ENCODE data around the gene SYCN. TPM values are rescaled to one million over a fixed set of nuclear protein-coding genes. Genes with fewer than 3 reads are reported as not detected.

The SYCN gene
- total RNA-seq, 1 donor from 2014 or later = not detected

- peak; percentile 48 for DNase-seq
- H3K9me3 Mint-ChIP-seq (ENCODE audit: unreplicated experiment) = peaks cover 12% of the 10 kb centered on the region
- peak within 1 kb of the TSS; percentile 74 for H3K4me3 Mint-ChIP-seq (ENCODE audit: unreplicated experiment)
- peaks cover 13% of the 10 kb centered on the region for H3K4me1 Mint-ChIP-seq (ENCODE audit: low read depth, unreplicated experiment)
- H3K36me3 Mint-ChIP-seq (ENCODE audit: unreplicated experiment) = no peaks in the 10 kb centered on the region
- TF ChIP-seq CTCF (IDR thresholded peaks at IDR 0.05; ENCODE audit: partially characterized antibody, unreplicated experiment) = no peak
- no peak within 1 kb of the TSS for H3K27ac Mint-ChIP-seq (ENCODE audit: unreplicated experiment)
- H3K27me3 Mint-ChIP-seq (ENCODE audit: unreplicated experiment) = peaks cover 12% of the 10 kb centered on the region
These were observed 7.1 kb downstream of the SYCN start, which contains the start of gene NCCRP1 for GRCh38 chr19:39196860-39197562. Gene NCCRP1 (plus strand): TSS chr19:39196964. CDS start chr19:39196983, 19 bp downstream.

GRCh38 chr19:39196320-39196719, 7.7 kb downstream of the SYCN start:
- H3K9me3 Mint-ChIP-seq (ENCODE audit: unreplicated experiment) = peaks cover 12% of the 10 kb centered on the region
- H3K27ac Mint-ChIP-seq (ENCODE audit: unreplicated experiment) = no peak overlapping the region
- no peaks in the 10 kb centered on the region for H3K36me3 Mint-ChIP-seq (ENCODE audit: unreplicated experiment)
- no peak for TF ChIP-seq CTCF (IDR thresholded peaks at IDR 0.05; ENCODE audit: partially characterized antibody, unreplicated experiment)
- H3K4me1 Mint-ChIP-seq (ENCODE audit: low read depth, unreplicated experiment) = peaks cover 10% of the 10 kb centered on the region
- H3K27me3 Mint-ChIP-seq (ENCODE audit: unreplicated experiment) = peaks cover 12% of the 10 kb centered on the region
- H3K4me3 Mint-ChIP-seq (ENCODE audit: unreplicated experiment) = no peak overlapping the region
- DNase-seq = no peak

GRCh38 chr19:39195755-39196154, 8.3 kb downstream of the SYCN start:
- Mint-ChIP-seq H3K4me1 (ENCODE audit: low read depth, unreplicated experiment) (peaks cover 5% of the 10 kb centered on the region), H3K36me3 (ENCODE audit: unreplicated experiment) (no peaks in the 10 kb centered on the region), H3K4me3 (ENCODE audit: unreplicated experiment) (no peak overlapping the region), H3K27ac (ENCODE audit: unreplicated experiment) (no peak overlapping the region), H3K9me3 (ENCODE audit: unreplicated experiment) (peaks cover 12% of the 10 kb centered on the region), H3K27me3 (ENCODE audit: unreplicated experiment) (peaks cover 12% of the 10 kb centered on the region)
- no peak for TF ChIP-seq CTCF (IDR thresholded peaks at IDR 0.05; ENCODE audit: partially characterized antibody, unreplicated experiment)
- DNase-seq = no peak

GRCh38 chr19:39194832-39195542, 9.1 kb downstream of the SYCN start:
- Mint-ChIP-seq H3K36me3 (ENCODE audit: unreplicated experiment) (no peaks in the 10 kb centered on the region), H3K27ac (ENCODE audit: unreplicated experiment) (no peak overlapping the region), H3K27me3 (ENCODE audit: unreplicated experiment) (peaks cover 12% of the 10 kb centered on the region), H3K4me1 (ENCODE audit: low read depth, unreplicated experiment) (peaks cover 2% of the 10 kb centered on the region), H3K4me3 (ENCODE audit: unreplicated experiment) (no peak overlapping the region), H3K9me3 (ENCODE audit: unreplicated experiment) (peaks cover 12% of the 10 kb centered on the region)
- no peak for DNase-seq
- no peak for TF ChIP-seq CTCF (IDR thresholded peaks at IDR 0.05; ENCODE audit: partially characterized antibody, unreplicated experiment)

- Mint-ChIP-seq H3K27ac (ENCODE audit: unreplicated experiment) (no peak overlapping the region), H3K4me3 (ENCODE audit: unreplicated experiment) (no peak overlapping the region), H3K9me3 (ENCODE audit: unreplicated experiment) (peaks cover 12% of the 10 kb centered on the region), H3K27me3 (ENCODE audit: unreplicated experiment) (peaks cover 12% of the 10 kb centered on the region), H3K36me3 (ENCODE audit: unreplicated experiment) (no peaks in the 10 kb centered on the region), H3K4me1 (ENCODE audit: low read depth, unreplicated experiment) (peaks cover 5% of the 10 kb centered on the region)
- TF ChIP-seq CTCF (IDR thresholded peaks at IDR 0.05; ENCODE audit: partially characterized antibody, unreplicated experiment) = no peak
- DNase-seq = no peak
These were observed 10.3 kb downstream of the SYCN start for GRCh38 chr19:39193803-39194202.
